BE2C (cell line): ENCODE results near the gene UNC13B.

Source experiments
- DNase-seq: peaks from one replicate; pipeline ENCODE4 v3.0.0-alpha.2; 2020
- H3K27me3 ChIP-seq: fragments of 250-450 bp; sonication (Bioruptor Pico); 2 replicates; pipeline ENCODE4 v1.5.1; 2020; ENCODE audit warnings: mild to moderate bottlenecking
- H3K36me3 ChIP-seq: fragments of 250-450 bp; sonication (Bioruptor Pico); 2 replicates; pipeline ENCODE4 v1.5.1; 2020; ENCODE audit warnings: mild to moderate bottlenecking
- H3K4me1 ChIP-seq: fragments of 250-450 bp; sonication (Bioruptor Pico); 2 replicates; pipeline ENCODE4 v1.5.1; 2020
- H3K4me3 ChIP-seq: 2 replicates; pipeline ENCODE4 v1.5.1; 2011; ENCODE audit warnings: low read depth, low read length
- H3K9me3 ChIP-seq: fragments of 250-450 bp; sonication (Bioruptor Pico); 2 replicates; pipeline ENCODE4 v1.5.1; 2020
- CTCF ChIP-seq: IDR thresholded peaks from 2 replicates; pipeline ENCODE4 v1.5.1; 2012; ENCODE audit warnings: mild to moderate bottlenecking, low read depth, low read length

Gene UNC13B

DNA sequence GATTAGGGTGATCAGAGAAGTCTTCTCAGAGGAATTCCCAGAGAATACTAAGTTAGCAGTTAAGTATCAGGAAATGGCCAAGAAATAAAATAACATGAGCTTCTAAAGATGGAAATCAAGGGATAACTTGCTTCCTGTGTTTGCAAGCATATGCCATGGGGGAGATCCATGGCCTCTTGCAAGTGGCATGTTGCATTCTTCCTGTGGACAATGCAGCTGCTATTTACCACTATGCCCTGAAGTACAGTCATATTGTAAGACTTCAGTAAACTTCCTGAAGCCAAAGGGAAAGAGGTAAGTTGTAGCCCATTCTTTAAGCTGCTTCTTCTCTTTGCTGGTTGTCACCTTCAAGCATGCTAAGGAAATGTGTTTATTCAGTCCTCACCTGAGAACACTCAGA is 173.4 kb downstream of the UNC13B start:
- TF ChIP-seq CTCF, result no peak
- H3K27me3 ChIP-seq, result no peaks in the 10 kb centered on the region
- peaks cover 2% of the 10 kb centered on the region; the same call in 1 of the 2 replicates for H3K4me1 ChIP-seq
- H3K36me3 ChIP-seq, result no peaks in the 10 kb centered on the region
- H3K4me3 ChIP-seq, result no peak overlapping the region
- no peak for DNase-seq
- H3K9me3 ChIP-seq, result no peaks in the 10 kb centered on the region

GRCh38 chr9:35338086-35338485 is 176.3 kb downstream of the UNC13B start:
- no peak for TF ChIP-seq CTCF
- Histone ChIP-seq H3K36me3 (no peaks in the 10 kb centered on the region), H3K27me3 (no peaks in the 10 kb centered on the region), H3K9me3 (no peaks in the 10 kb centered on the region), H3K4me1 (peaks cover 6% of the 10 kb centered on the region; the same call in 1 of the 2 replicates), H3K4me3 (no peak overlapping the region)
- no peak for DNase-seq

- no peak for DNase-seq
- TF ChIP-seq CTCF, result no peak
Observed at GRCh38 chr9:35338561-35339274, 176.9 kb downstream of the UNC13B start.

GRCh38 chr9:35340046-35340445 is 178.2 kb downstream of the UNC13B start:
- DNase-seq, result no peak
- Histone ChIP-seq H3K36me3 (no peaks in the 10 kb centered on the region), H3K4me3 (no peak overlapping the region), H3K9me3 (no peaks in the 10 kb centered on the region), H3K4me1 (peaks cover 6% of the 10 kb centered on the region; the same call in 1 of the 2 replicates), H3K27me3 (no peaks in the 10 kb centered on the region)
- TF ChIP-seq CTCF, result no peak

More at GRCh38 chr9:35338561-35339274, 176.9 kb downstream of the UNC13B start:
- Histone ChIP-seq H3K9me3 (no peaks in the 10 kb centered on the region), H3K27me3 (no peaks in the 10 kb centered on the region), H3K4me3 (no peak overlapping the region), H3K4me1 (peaks cover 6% of the 10 kb centered on the region; the same call in 1 of the 2 replicates), H3K36me3 (no peaks in the 10 kb centered on the region)

DNA sequence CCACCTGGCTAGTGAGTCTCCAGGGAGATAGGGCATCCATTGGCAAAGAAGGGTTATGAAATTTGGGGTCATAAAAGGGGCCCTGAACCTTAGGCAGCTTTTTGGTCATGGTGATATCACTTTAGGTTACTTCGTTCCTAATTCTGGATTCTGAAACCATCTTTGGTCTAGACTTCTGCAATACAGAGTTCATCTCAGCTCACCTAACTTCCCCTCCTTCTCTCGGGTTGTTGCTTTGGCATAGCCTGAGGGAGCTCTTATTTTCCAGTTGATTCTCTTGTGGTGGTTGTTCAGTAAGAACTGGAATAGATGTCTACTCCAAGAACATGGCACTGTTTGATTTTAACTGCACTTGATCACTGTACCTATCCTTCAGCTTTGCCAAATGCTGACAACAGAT is 179.2 kb downstream of the UNC13B start:
- peaks cover 6% of the 10 kb centered on the region; the same call in 1 of the 2 replicates for H3K4me1 ChIP-seq
- no peak for DNase-seq
- H3K4me3 ChIP-seq, result no peak overlapping the region
- H3K27me3 ChIP-seq, result no peaks in the 10 kb centered on the region
- H3K9me3 ChIP-seq, result no peaks in the 10 kb centered on the region
- no peaks in the 10 kb centered on the region for H3K36me3 ChIP-seq
- no peak for TF ChIP-seq CTCF

DNA sequence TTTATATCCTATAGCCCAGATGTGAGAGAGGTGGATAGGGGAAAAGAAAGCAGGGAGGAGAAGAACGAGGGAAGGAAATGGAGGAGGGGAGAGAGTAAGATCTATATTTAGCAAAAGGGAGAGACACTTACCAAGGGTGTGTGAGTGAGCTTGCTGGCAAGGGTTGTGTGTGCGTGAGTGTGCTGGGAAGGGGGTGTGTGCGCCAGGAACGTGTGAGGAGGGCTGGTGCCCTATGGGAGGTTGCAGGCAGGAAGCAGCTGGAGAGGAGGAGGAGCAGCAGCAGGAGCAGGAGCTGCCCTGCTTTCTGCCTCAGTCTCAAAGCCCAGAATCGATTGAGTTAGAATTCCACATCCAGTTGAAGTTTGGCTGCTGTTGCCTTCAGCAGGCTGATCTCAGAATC is 179.8 kb downstream of the UNC13B start:
- DNase-seq, result no peak
- peaks cover 6% of the 10 kb centered on the region; the same call in 1 of the 2 replicates for H3K4me1 ChIP-seq
- H3K9me3 ChIP-seq, result no peaks in the 10 kb centered on the region
- no peak for TF ChIP-seq CTCF
- no peaks in the 10 kb centered on the region for H3K36me3 ChIP-seq
- no peak overlapping the region for H3K4me3 ChIP-seq
- no peaks in the 10 kb centered on the region for H3K27me3 ChIP-seq
